B cell (primary cell): ENCODE data around the gene TSTD2. TPM values are rescaled to one million over a fixed set of nuclear protein-coding genes. Genes with fewer than 3 reads are reported as not detected.
A peak's percentile ranks its signal among the peaks of the same experiment; 100 is the strongest.

Experiments
- ATAC-seq: fragments of 200-7000 bp; cut with Tn5 transposase; one replicate; pipeline ENCODE4 v1.10.0; 2021; ENCODE audit warnings: low read depth, mild to moderate bottlenecking, moderate number of reproducible peaks, moderate library complexity
- CTCF ChIA-PET: fragments of 350-600 bp; sonication (Branson Sonifier 250); formaldehyde crosslinking; loops from one replicate; lab custom pipeline; 2021; ENCODE audit warnings: antibody characterized with exemption, inconsistent platforms; lab: Charles Lee
- POLR2A ChIA-PET: fragments of 350-600 bp; sonication (Branson Sonifier 250); formaldehyde crosslinking; loops from one replicate; lab custom pipeline; 2021; ENCODE audit warnings: antibody characterized with exemption; lab: Charles Lee
- DNase-seq: peaks from one replicate; pipeline ENCODE4 v3.0.0; 2013
- H2AFZ ChIP-seq: 2 replicates; pipeline ENCODE4 v1.6.1; 2012; ENCODE audit warnings: mild to moderate bottlenecking, low read depth, low read length; ENCODE audit not compliant: insufficient read depth, poor library complexity, severe bottlenecking
- H3K27ac ChIP-seq, 2 donors: 1 replicate in 1 of 2; 2 replicates in 1 of 2; pipeline ENCODE4 v1.5.1; 2012 to 2013; ENCODE audit warnings: low read length in 2 of 2, mild to moderate bottlenecking in 2 of 2, moderate library complexity in 1 of 2
- H3K27me3 ChIP-seq, 4 experiments: fragments of 200-600 bp in 1 of 4; sonication (generic) in 1 of 4; replicated peaks in 1 of 4; 1 replicate in 2 of 4; 2 replicates in 2 of 4; pipeline versions ENCODE4 v1.6.1 to v1.7.0; 2013 to 2016; ENCODE audit warnings: low read length in 3 of 4, mild to moderate bottlenecking in 2 of 4, mixed read lengths in 1 of 4, moderate library complexity in 1 of 4; ENCODE audit not compliant: insufficient read depth in 4 of 4, control insufficient read depth in 3 of 4; ENCODE audit errors: control extremely low read depth in 1 of 4
- H3K36me3 ChIP-seq, 2 experiments: replicated peaks in 1 of 2; 1 replicate in 1 of 2; 2 replicates in 1 of 2; pipeline versions ENCODE4 v1.6.1 to v1.7.1; 2013; ENCODE audit warnings: low read length in 1 of 2; ENCODE audit not compliant: insufficient read depth in 2 of 2, control insufficient read depth in 1 of 2; ENCODE audit errors: control extremely low read depth in 1 of 2, extremely low read depth in 1 of 2
- H3K4me1 ChIP-seq, 2 donors: fragments of 200-600 bp in 1 of 2; sonication (generic) in 1 of 2; 1 replicate in 1 of 2; 2 replicates in 1 of 2; pipeline versions ENCODE4 v1.5.1 to v1.6.1; 2013 to 2017; ENCODE audit warnings: low read length in 2 of 2; ENCODE audit not compliant: control insufficient read depth in 2 of 2, insufficient read depth in 2 of 2
- H3K4me2 ChIP-seq: replicated peaks from 2 replicates; pipeline ENCODE3; 2012; ENCODE audit warnings: mild to moderate bottlenecking, low read depth, low read length; ENCODE audit not compliant: poor library complexity, severe bottlenecking
- H3K4me3 ChIP-seq, 5 experiments: fragments of 200-600 bp in 1 of 5; sonication (generic) in 1 of 5; 1 replicate in 3 of 5; 2 replicates in 2 of 5; pipeline versions ENCODE4 v1.5.1 to v1.7.0; 2011 to 2016; ENCODE audit warnings: low read length in 4 of 5, mild to moderate bottlenecking in 4 of 5, low read depth in 2 of 5, control low read depth in 1 of 5, moderate library complexity in 1 of 5; ENCODE audit not compliant: insufficient read depth in 1 of 5; ENCODE audit errors: control extremely low read depth in 1 of 5, extremely low read depth in 1 of 5
- H3K79me2 ChIP-seq: fragments of 200-600 bp; sonication (generic); one replicate; pipeline ENCODE4 v1.6.0; 2016; ENCODE audit warnings: low read length; ENCODE audit not compliant: control insufficient read depth, insufficient read depth
- H3K9ac ChIP-seq: fragments of 200-600 bp; sonication (generic); 2 replicates; pipeline ENCODE4 v1.6.1; 2017; ENCODE audit warnings: mild to moderate bottlenecking, low read length, moderate library complexity
- H3K9me3 ChIP-seq, 3 donors: one replicate each; pipeline versions ENCODE4 v1.6.1 to v1.7.1; 2013; ENCODE audit warnings: low read length in 2 of 3; ENCODE audit not compliant: control insufficient read depth in 2 of 3, insufficient read depth in 1 of 3; ENCODE audit errors: control extremely low read depth in 1 of 3
- H4K20me1 ChIP-seq: 2 replicates; pipeline ENCODE4 v1.6.0; 2012; ENCODE audit warnings: mild to moderate bottlenecking, low read length; ENCODE audit not compliant: insufficient read depth, control insufficient read depth, poor library complexity, severe bottlenecking
- H3K27ac Mint-ChIP-seq: one replicate; pipeline ENCODE4 v1.8.0; 2021; ENCODE audit warnings: mixed read lengths
- H3K27me3 Mint-ChIP-seq: one replicate; pipeline ENCODE4 v1.8.0; 2021; ENCODE audit warnings: mixed read lengths
- H3K4me1 Mint-ChIP-seq: one replicate; pipeline ENCODE4 v1.8.0; 2021; ENCODE audit warnings: mixed read lengths
- H3K4me3 Mint-ChIP-seq: one replicate; pipeline ENCODE4 v1.8.0; 2021; ENCODE audit warnings: mixed read lengths
- H3K9me3 Mint-ChIP-seq: one replicate; pipeline ENCODE4 v1.8.0; 2022; ENCODE audit warnings: mixed read lengths; ENCODE audit not compliant: insufficient read depth
- EZH2 ChIP-seq: IDR thresholded peaks from 2 replicates; pipeline ENCODE4 v1.6.1; 2012; ENCODE audit warnings: borderline replicate concordance, low read depth, mild to moderate bottlenecking, moderate library complexity, low read length; ENCODE audit not compliant: insufficient read depth, poor library complexity, severe bottlenecking
- WGBS: methylation state at CpG from one replicate; pipeline ENCODE4 v1.1.5; 2013; ENCODE audit warnings: missing lambda C conversion rate; ENCODE audit not compliant: insufficient coverage; 5-methylcytosine and 5-hydroxymethylcytosine counted together
- intact Hi-C: fragments of 100-400 bp; cut with micrococcal nuclease; formaldehyde crosslinking; loops from one replicate; pipeline ENCODE4 v1.10.0; 2022
- polyA plus RNA-seq: library from polyadenylated mRNA; depleted of rRNA; stranded (reverse); fragments of >200 nt; gene quantifications from 2 replicates; pipeline ENCODE4 v1.2.3, GENCODE V29; 2012
- total RNA-seq, 2 donors: library from RNA; stranded (reverse); fragments of 120-200 nt in 1 of 2; gene quantifications; 1 replicate in 1 of 2; 2 replicates in 1 of 2; pipeline versions ENCODE4 v1.2.3 to v1.2.4, GENCODE V29; 2013 to 2022
- TF ChIP-seq, protein P1 (sequence below): fragments of 200-600 bp; IDR thresholded peaks from one replicate; pipeline ENCODE4 v1.8.0; 2022; ENCODE audit warnings: antibody characterized with exemption, mild to moderate bottlenecking

Gene TSTD2
- total and polyA plus RNA-seq, 2 donors (not counting 1 experiment from before 2014, with no cell fraction given) = 12.7 to 29.2 TPM

DNA sequence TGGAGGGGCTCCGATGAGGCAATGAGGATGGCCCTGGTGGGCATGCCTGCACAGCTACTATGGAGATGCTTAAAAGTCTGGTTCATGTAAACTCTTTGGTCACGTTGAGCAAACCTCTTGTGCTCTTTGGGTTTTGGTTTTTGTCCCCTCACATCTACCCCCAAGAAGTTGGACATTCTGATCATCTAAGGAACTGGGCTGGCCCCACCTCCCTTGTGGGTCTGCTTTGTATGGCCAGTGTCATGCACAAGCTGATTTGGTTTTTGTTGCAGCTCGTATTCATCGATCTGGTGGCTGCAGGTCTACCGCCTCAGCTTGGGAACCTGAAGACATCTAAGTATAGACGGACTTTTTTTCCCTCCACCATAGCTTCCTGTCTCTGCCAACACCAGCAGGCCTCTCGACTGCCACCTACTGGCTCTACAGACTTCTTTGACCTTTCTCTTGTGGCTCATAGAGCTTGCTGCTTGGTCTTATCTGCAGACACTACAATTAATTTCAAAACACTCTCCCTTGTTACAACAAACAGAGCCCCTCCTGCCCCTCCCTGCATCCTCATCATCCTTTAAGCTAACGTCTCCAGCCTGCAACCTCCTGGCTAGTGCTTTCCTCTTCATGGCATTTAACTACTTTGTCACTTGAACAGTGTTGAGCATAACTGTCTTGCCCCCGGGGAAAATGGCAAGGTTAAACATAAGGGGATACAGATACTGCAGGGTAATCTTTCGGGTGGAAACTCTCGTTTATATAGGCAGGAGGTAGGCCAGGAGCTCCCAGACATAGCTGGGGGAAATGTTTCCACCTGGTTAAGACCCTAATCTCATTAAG lies 34.5 kb downstream of the TSTD2 start:
- Histone ChIP-seq H4K20me1 (no peaks in the 10 kb centered on the region), H3K27ac (no peak overlapping the region), H3K9me3 (no peaks in the 10 kb centered on the region), H3K4me2 (peak overlapping the region; percentile 60), H2AFZ (peak overlapping the region; percentile 63), H3K4me1 (peaks cover 0 to 4% of the 10 kb centered on the region in 2 donors), H3K36me3 (peaks cover 0 to 33% of the 10 kb centered on the region in 2 experiments), H3K4me3 (peak overlapping the region in 1 of 5 experiments; percentile 23), H3K27me3 (no peaks in the 10 kb centered on the region), H3K79me2 (no peaks in the 10 kb centered on the region), H3K9ac (no peak overlapping the region)
- ChIA-PET POLR2A (interaction anchor here (0.6 to 1.1 kb wide), 2 partner anchors 17 to 24 kb away, joined by 3 to 5 read pairs; no protein-coding TSS in a partner anchor), CTCF (interaction anchor here (0.7 to 5.0 kb wide), 31 partner anchors 8 to 741 kb away, joined by 3 to 81 read pairs (median 6); partner anchors contain the start of genes NCBP1, TDRD7, TMOD1 and TSTD2)
- ATAC-seq (peak; percentile 85), DNase-seq (peak; percentile 77)
- Mint-ChIP-seq H3K27me3 (no peaks in the 10 kb centered on the region), H3K27ac (no peak overlapping the region), H3K9me3 (no peaks in the 10 kb centered on the region), H3K4me3 (peak overlapping the region; percentile 51), H3K4me1 (peaks cover 6% of the 10 kb centered on the region)
- intact Hi-C loops = loop anchor here (1.0 kb wide), 4 partner anchors 130 to 741 kb away; partner anchors contain the start of gene TDRD7
- TF ChIP-seq EZH2 = no peak
- TF ChIP-seq, protein P1, sequence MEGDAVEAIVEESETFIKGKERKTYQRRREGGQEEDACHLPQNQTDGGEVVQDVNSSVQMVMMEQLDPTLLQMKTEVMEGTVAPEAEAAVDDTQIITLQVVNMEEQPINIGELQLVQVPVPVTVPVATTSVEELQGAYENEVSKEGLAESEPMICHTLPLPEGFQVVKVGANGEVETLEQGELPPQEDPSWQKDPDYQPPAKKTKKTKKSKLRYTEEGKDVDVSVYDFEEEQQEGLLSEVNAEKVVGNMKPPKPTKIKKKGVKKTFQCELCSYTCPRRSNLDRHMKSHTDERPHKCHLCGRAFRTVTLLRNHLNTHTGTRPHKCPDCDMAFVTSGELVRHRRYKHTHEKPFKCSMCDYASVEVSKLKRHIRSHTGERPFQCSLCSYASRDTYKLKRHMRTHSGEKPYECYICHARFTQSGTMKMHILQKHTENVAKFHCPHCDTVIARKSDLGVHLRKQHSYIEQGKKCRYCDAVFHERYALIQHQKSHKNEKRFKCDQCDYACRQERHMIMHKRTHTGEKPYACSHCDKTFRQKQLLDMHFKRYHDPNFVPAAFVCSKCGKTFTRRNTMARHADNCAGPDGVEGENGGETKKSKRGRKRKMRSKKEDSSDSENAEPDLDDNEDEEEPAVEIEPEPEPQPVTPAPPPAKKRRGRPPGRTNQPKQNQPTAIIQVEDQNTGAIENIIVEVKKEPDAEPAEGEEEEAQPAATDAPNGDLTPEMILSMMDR = peak; percentile 87
- 18% methylated on average over 8 of the region's 11 CpGs for WGBS

DNA sequence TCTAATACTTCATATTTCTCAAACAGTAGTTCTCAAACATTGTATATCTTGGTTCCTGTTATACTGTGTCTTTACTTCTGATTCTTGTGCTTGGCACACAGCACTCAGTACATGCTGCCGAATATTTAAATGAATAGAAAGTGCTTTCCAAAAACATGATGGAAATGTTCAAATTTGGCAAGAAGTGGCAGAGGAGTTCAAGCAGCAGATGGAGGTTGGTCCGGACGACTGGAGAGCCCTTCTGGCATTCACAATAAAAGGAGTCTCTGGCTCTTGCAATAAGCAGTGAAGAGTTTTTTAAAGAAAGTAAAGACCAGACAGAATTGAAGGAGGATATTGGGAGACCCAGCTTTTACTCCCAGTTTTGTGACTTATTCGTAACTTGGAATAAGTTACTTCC lies 36.3 kb downstream of the TSTD2 start:
- Mint-ChIP-seq H3K27me3 (no peaks in the 10 kb centered on the region), H3K4me1 (peaks cover 6% of the 10 kb centered on the region), H3K9me3 (no peaks in the 10 kb centered on the region), H3K27ac (no peak overlapping the region), H3K4me3 (no peak overlapping the region)
- Histone ChIP-seq H3K9me3 (no peaks in the 10 kb centered on the region), H3K9ac (no peak overlapping the region), H3K27ac (no peak overlapping the region), H3K4me3 (no peak overlapping the region), H3K4me1 (peaks cover 0 to 4% of the 10 kb centered on the region in 2 donors), H3K36me3 (peaks cover 0 to 19% of the 10 kb centered on the region in 2 experiments), H2AFZ (no peak overlapping the region), H3K79me2 (no peaks in the 10 kb centered on the region), H3K4me2 (no peak overlapping the region), H3K27me3 (no peaks in the 10 kb centered on the region), H4K20me1 (no peaks in the 10 kb centered on the region)
- no peak for TF ChIP-seq EZH2
- TF ChIP-seq, protein P1 = no peak
- POLR2A ChIA-PET = no interaction called here
- no peak for DNase-seq
- CTCF ChIA-PET = interaction anchor here (1.1 to 5.0 kb wide), 4 partner anchors 19 to 740 kb away, joined by 3 to 81 read pairs (median 34); partner anchors contain the start of gene ZNF782
- intact Hi-C loops = no loop called here
- WGBS = 86% methylated on average over 3 of the region's 4 CpGs
- no peak for ATAC-seq
